Activated CD8-positive, alpha-beta memory T cell treated with anti-CD3 and anti-CD28 coated beads for 24 hours (primary cell): ENCODE measurements around the gene TRIM9.

Source experiments
- DNase-seq: peaks from one replicate; pipeline ENCODE4 v3.0.0-alpha.2; 2020

Gene TRIM9

DNA sequence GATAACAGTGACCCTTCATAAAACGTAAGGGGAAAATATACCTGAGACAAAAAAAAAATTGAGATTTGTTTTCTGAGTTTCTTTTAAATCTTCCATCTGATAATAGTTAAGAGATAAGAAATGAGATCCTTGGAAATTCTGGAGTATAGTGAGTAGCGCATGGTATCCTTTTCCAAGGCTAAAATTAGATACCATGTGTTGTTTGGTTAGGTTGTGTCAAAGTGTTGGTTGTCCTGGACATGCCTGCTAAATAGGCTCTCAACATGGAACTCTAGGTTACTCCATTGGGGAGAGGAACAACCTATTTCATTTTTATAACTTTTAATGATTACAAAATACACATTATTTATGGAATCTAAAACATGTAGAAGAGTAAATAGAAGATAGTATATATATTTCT is 165.4 kb downstream of the TRIM9 start:
- DNase-seq, result no peak

DNA sequence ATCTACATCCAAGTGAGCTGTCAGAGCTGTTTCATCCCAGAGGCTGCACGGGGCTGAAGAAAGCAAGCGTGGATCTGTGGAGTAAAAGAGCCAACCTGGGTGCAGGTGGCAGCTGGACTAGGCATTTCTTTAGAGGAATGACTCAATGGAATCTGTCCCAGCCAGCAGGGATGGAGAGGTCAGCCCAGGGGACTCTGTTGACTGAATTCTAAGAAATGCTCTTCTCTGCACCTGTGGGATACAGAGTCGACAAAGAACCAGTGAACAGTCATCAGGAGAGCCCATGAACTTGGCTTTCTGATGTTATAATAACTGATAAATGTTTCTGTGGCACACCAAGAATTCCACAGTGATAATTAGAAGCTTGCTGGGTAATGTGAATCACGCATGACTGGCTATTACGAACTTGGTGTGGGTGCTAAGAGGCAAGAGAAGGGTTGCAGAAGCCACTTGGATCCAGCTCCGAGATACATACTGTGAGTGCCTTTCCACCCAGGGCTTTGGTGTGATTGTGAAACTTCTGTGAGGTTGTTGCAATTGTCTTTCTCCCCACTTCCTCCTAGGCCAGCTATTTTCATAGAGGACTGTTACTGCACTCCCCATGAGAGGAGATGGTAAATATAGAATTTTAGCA is 166.8 kb downstream of the TRIM9 start:
- no peak for DNase-seq

GRCh38 chr14:50926851-50927386 is 168.0 kb downstream of the TRIM9 start:
- DNase-seq, result no peak
